KOPT-K1 (cell line): ENCODE measurements around the gene TRIM72.
"Not testable (repeated sequence)": the region's sequence is repeated elsewhere in the genome, so short reads cannot be mapped to it uniquely, and the experiment has no call there.

ENCODE experiments used
- H3K27ac ChIP-seq: fragments of 200-600 bp; sonication (generic); 2 replicates; pipeline ENCODE4 v1.5.1; 2016; ENCODE audit warnings: antibody characterized with exemption, mild to moderate bottlenecking, low read depth, low read length; ENCODE audit not compliant: poor library complexity, severe bottlenecking
- H3K36me3 ChIP-seq: fragments of 200-600 bp; sonication (generic); 2 replicates; pipeline ENCODE4 v1.5.1; 2017; ENCODE audit warnings: antibody characterized with exemption, mild to moderate bottlenecking, low read length, moderate library complexity; ENCODE audit not compliant: insufficient read depth
- H3K9me3 ChIP-seq: fragments of 200-600 bp; sonication (generic); 2 replicates; pipeline ENCODE4 v1.5.1; 2017; ENCODE audit warnings: antibody characterized with exemption, low read length, mild to moderate bottlenecking; ENCODE audit not compliant: insufficient read depth, poor library complexity, severe bottlenecking

Gene TRIM72

DNA sequence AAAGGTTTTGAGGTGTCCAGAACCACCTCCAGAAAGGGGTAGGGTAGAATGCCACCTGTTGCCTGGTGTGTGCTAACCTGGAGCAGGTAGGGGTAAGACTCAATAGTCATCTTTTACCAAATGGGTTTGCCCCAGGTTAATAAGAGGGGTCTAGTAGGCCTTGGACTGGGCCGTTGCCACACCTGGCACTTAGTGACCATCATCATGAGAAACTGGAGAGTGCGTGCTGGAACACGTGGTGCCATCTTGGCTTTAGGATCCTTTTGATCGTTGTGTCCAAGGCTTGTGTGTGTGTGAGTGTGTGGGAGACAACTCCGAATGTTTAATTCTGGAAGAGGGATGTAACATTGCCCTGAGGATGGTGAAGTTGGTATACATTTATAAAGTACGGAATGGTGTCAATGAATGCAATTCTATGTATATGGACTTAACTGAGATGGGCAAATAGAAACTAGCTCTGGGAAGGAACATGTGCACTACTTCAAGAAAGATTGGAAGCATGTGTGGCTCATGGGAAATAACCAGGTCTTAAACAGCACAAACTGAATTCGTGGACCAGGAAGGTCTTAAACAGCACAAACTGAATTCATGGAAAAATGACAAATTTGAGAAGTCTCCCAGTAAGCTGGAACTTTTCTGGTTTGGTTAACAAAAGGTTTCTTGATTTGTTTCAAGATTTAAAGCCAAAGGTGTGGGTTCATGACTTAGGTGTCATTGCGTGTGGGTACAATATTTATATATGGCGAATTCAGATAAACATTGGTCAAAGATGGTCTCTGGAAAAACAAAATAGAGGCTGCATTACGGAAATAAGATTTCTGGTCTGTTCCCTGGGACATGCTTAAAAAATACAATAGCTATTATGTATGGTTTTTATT is 26.8 kb upstream of the TRIM72 start:
- Histone ChIP-seq H3K9me3 (no peaks in the 10 kb centered on the region), H3K27ac (no peak overlapping the region), H3K36me3 (peaks cover 100% of the 10 kb centered on the region)

- Histone ChIP-seq H3K36me3 (peaks cover 100% of the 10 kb centered on the region), H3K9me3 (no peaks in the 10 kb centered on the region), H3K27ac (no peak overlapping the region)
These were observed 26.1 kb upstream of the TRIM72 start for GRCh38 chr16:31187808-31188189.

GRCh38 chr16:31188450-31189411 is 25.2 kb upstream of the TRIM72 start:
- Histone ChIP-seq H3K9me3 (no peaks in the 10 kb centered on the region), H3K27ac (no peak overlapping the region), H3K36me3 (peaks cover 100% of the 10 kb centered on the region)

GRCh38 chr16:31189412-31189778 is 24.5 kb upstream of the TRIM72 start:
- Histone ChIP-seq H3K36me3 (peaks cover 100% of the 10 kb centered on the region), H3K27ac (no peak overlapping the region), H3K9me3 (no peaks in the 10 kb centered on the region)

DNA sequence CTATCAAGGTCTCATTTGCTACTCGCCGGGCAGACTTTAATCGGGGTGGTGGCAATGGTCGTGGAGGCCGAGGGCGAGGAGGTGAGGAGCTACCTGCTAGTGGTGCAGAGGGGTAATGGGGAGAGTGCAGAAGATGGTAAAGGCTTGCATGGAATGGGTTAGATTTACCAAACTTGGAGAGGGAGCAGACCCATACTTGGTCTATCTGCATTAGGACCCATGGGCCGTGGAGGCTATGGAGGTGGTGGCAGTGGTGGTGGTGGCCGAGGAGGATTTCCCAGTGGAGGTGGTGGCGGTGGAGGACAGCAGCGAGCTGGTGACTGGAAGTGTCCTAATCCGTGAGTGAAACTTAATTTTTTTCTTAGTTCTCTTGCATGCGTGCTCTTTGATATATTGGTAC is 23.9 kb upstream of the TRIM72 start:
- no peaks in the 10 kb centered on the region for H3K9me3 ChIP-seq
- H3K36me3 ChIP-seq: peaks cover 100% of the 10 kb centered on the region
- H3K27ac ChIP-seq: no peak overlapping the region

GRCh38 chr16:31190818-31191444 is 23.0 kb upstream of the TRIM72 start:
- peaks cover 100% of the 10 kb centered on the region for H3K36me3 ChIP-seq
- H3K27ac ChIP-seq: no peak overlapping the region
- H3K9me3 ChIP-seq: no peaks in the 10 kb centered on the region

GRCh38 chr16:31191697-31192428 is 22.1 kb upstream of the TRIM72 start:
- Histone ChIP-seq H3K9me3 (no peaks in the 10 kb centered on the region), H3K36me3 (peaks cover 100% of the 10 kb centered on the region), H3K27ac (no peak overlapping the region)

- Histone ChIP-seq H3K9me3 (no peaks in the 10 kb centered on the region), H3K27ac (no peak overlapping the region), H3K36me3 (peaks cover 99% of the 10 kb centered on the region)
These were observed 20.9 kb upstream of the TRIM72 start for GRCh38 chr16:31192856-31193642.

DNA sequence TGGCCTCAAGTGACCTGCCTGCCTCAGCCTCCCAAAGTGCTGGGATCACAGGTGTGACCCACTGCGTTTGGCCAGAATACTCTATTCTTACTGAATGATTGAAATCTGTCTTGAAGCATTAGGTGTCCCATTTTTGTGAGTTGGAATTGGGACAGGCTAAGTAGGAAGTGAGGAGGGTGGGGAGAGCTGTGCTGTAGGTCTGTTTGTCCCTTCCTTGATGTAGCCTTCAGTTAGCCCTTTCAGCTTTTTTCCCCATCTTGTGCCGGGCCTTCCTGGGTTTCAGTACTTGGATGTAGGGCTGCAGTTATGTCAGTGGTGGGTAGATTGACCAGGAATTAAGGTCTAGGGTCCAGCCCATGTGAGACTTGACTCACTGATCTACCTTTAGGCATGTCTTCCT is 20.0 kb upstream of the TRIM72 start:
- peaks cover 99% of the 10 kb centered on the region for H3K36me3 ChIP-seq
- no peaks in the 10 kb centered on the region for H3K9me3 ChIP-seq
- H3K27ac ChIP-seq: no peak overlapping the region

GRCh38 chr16:31194898-31195297 is 19.0 kb upstream of the TRIM72 start:
- no peak overlapping the region for H3K27ac ChIP-seq
- peaks cover 99% of the 10 kb centered on the region for H3K36me3 ChIP-seq
- no peaks in the 10 kb centered on the region for H3K9me3 ChIP-seq

- H3K36me3 ChIP-seq: peaks cover 94% of the 10 kb centered on the region
- H3K27ac ChIP-seq, H3K9me3 ChIP-seq: not testable (repeated sequence)
These were observed 18.1 kb upstream of the TRIM72 start for GRCh38 chr16:31195861-31196260.

DNA sequence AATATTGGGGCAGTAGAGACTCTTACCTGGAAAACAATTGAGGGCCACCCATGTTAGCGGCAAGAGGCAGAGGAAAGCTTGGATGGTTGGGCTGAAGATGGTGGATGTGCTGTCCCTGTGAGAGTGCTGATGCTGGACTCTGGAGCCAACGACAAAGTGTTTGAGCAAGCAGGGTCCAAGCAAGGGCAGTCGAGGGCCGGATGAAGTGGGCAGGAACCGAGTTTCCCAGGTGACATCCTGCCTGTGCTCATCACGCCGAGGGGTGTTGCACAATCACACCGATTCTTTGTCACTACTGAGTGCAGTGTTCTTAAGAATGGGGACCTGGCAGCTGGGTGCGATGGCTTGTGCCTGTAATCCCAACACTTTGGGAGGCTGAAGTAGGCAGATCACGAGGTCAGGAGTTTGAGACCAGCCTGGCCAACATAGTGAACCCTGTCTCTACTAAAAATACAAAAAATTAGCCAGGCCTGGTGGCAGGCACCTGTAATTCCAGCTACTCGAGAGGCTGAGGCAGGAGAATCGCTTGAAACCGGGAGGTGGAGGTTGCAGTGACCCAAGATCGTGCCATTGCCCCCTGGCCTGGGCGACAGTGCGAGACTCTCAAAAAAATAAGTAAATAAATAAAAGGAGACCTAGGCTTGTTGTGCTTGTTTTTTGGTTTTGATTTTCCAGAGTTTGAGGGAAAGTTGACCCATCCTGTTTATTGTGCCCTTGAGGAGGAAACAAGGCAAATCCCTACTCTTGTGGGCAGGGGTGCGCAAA is 17.4 kb upstream of the TRIM72 start:
- H3K9me3 ChIP-seq: no peaks in the 10 kb centered on the region
- H3K36me3 ChIP-seq: peaks cover 88% of the 10 kb centered on the region
- H3K27ac ChIP-seq: no peak overlapping the region

GRCh38 chr16:31198207-31198882 is 15.6 kb upstream of the TRIM72 start:
- H3K27ac ChIP-seq: no peak overlapping the region
- peaks cover 69% of the 10 kb centered on the region for H3K36me3 ChIP-seq

More at GRCh38 chr16:31198207-31198882, 15.6 kb upstream of the TRIM72 start:
- no peaks in the 10 kb centered on the region for H3K9me3 ChIP-seq
